Measurements from ENCODE around the gene RS1.

RS1 gene

DNA sequence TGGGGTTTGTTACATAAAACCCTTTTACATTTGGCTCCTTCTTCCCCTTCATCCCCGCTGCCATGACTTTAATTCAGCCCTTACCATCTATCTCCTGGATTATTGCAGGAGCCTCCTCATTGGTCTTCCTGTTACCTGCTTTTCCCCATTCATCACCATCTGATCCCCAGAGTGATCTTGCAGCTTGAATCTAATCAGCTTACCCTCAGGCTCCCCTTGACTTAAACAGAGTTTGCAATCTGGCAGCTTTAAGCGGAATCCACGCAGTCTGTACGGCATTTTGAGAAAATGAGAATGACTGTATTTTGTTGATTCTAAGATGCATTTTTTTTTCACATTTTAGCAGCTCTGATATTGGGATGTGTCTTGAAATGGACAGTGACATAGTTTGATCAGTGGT lies 20.6 kb upstream of the RS1 start:
- H3K4me1 ChIP-seq (ENCODE audit: control insufficient read depth in 1 of 2, insufficient read depth in 2 of 2, low read length in 2 of 2) = no peaks in the 10 kb centered on the region

GRCh38 chrX:18691431-18691830 lies 19.5 kb upstream of the RS1 start:
- Histone ChIP-seq H3K36me3 (ENCODE audit: control insufficient read depth in 1 of 2, insufficient read depth in 2 of 2, low read length in 2 of 2) (no peaks in the 10 kb centered on the region), H3K9me3 (ENCODE audit: control insufficient read depth in 1 of 2, low read length in 2 of 2) (no peaks in the 10 kb centered on the region), H3K27ac (ENCODE audit: low read depth, low read length) (no peak overlapping the region), H3K4me3 (ENCODE audit: low read depth in 1 of 2, low read length in 2 of 2) (no peak overlapping the region), H3K27me3 (ENCODE audit: control insufficient read depth in 1 of 2, insufficient read depth in 2 of 2, low read length in 2 of 2) (no peaks in the 10 kb centered on the region), H3K9ac (ENCODE audit: low read depth in 1 of 2, low read length in 2 of 2) (no peak overlapping the region), H3K4me1 (ENCODE audit: control insufficient read depth in 1 of 2, insufficient read depth in 2 of 2, low read length in 2 of 2) (no peaks in the 10 kb centered on the region)

More for the DNA sequence above, 20.6 kb upstream of the RS1 start:
- no peak overlapping the region for H3K27ac ChIP-seq (ENCODE audit: low read depth, low read length)
- no peak overlapping the region for H3K4me3 ChIP-seq (ENCODE audit: low read depth in 1 of 2, low read length in 2 of 2)
- H3K27me3 ChIP-seq (ENCODE audit: control insufficient read depth in 1 of 2, insufficient read depth in 2 of 2, low read length in 2 of 2) = no peaks in the 10 kb centered on the region
- H3K36me3 ChIP-seq (ENCODE audit: control insufficient read depth in 1 of 2, insufficient read depth in 2 of 2, low read length in 2 of 2) = no peaks in the 10 kb centered on the region
- H3K9ac ChIP-seq (ENCODE audit: low read depth in 1 of 2, low read length in 2 of 2) = no peak overlapping the region
- H3K9me3 ChIP-seq (ENCODE audit: control insufficient read depth in 1 of 2, low read length in 2 of 2) = no peaks in the 10 kb centered on the region

GRCh38 chrX:18687856-18688495 lies 16.1 kb upstream of the RS1 start:
- no peak overlapping the region for H3K27ac ChIP-seq (ENCODE audit: low read depth, low read length)

DNA sequence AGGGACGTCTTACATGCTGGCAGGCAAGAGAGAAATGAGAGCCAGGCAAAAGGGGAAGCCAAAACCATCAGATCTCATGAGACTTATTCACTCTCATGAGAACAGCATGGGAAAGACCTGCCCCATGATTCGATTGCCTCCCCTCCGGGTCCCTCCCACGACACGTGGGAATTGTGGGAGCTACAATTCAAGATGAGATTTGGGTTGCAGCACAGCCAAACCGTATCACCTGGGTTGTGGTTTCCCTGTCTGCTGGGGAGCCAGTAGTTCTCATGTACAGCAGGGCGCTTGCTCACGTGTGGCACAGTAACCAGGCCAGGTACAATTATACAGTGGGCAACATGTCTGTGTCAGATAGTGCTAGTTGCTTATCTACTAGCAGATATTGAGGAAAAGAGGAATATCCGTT lies 11.1 kb upstream of the RS1 start:
- Histone ChIP-seq H3K27ac (ENCODE audit: low read depth, low read length) (no peak overlapping the region), H3K9me3 (ENCODE audit: control insufficient read depth in 1 of 2, low read length in 2 of 2) (no peaks in the 10 kb centered on the region), H3K9ac (ENCODE audit: low read depth in 1 of 2, low read length in 2 of 2) (no peak overlapping the region), H3K4me1 (ENCODE audit: control insufficient read depth in 1 of 2, insufficient read depth in 2 of 2, low read length in 2 of 2) (no peaks in the 10 kb centered on the region), H3K27me3 (ENCODE audit: control insufficient read depth in 1 of 2, insufficient read depth in 2 of 2, low read length in 2 of 2) (no peaks in the 10 kb centered on the region), H3K4me3 (ENCODE audit: low read depth in 1 of 2, low read length in 2 of 2) (no peak overlapping the region), H3K36me3 (ENCODE audit: control insufficient read depth in 1 of 2, insufficient read depth in 2 of 2, low read length in 2 of 2) (no peaks in the 10 kb centered on the region)

More at GRCh38 chrX:18687856-18688495, 16.1 kb upstream of the RS1 start:
- Histone ChIP-seq H3K9ac (ENCODE audit: low read depth in 1 of 2, low read length in 2 of 2) (no peak overlapping the region), H3K4me1 (ENCODE audit: control insufficient read depth in 1 of 2, insufficient read depth in 2 of 2, low read length in 2 of 2) (no peaks in the 10 kb centered on the region), H3K9me3 (ENCODE audit: control insufficient read depth in 1 of 2, low read length in 2 of 2) (no peaks in the 10 kb centered on the region), H3K36me3 (ENCODE audit: control insufficient read depth in 1 of 2, insufficient read depth in 2 of 2, low read length in 2 of 2) (no peaks in the 10 kb centered on the region), H3K27me3 (ENCODE audit: control insufficient read depth in 1 of 2, insufficient read depth in 2 of 2, low read length in 2 of 2) (no peaks in the 10 kb centered on the region), H3K4me3 (ENCODE audit: low read depth in 1 of 2, low read length in 2 of 2) (no peak overlapping the region)

DNA sequence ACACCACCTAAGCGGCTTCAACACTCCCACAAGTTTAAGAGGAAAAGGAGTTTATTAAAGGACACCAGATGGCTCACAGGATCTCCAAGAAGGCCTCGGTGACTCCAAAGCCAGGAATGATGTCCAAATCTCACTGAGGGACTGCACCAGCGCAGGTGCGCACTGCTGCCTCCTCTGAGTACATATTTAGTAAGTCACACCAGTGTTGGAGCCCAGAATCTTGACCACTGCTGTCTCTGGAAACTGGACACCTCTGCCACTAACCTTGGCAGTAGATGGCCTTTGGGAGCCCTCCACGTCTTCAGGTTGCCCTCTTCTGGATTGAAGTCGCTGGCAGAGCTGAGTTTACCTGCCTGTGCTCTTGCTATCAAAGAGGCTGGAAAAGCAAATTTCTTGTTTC lies 10.1 kb upstream of the RS1 start:
- Histone ChIP-seq H3K27ac (ENCODE audit: low read depth, low read length) (no peak overlapping the region), H3K36me3 (ENCODE audit: control insufficient read depth in 1 of 2, insufficient read depth in 2 of 2, low read length in 2 of 2) (no peaks in the 10 kb centered on the region), H3K4me1 (ENCODE audit: control insufficient read depth in 1 of 2, insufficient read depth in 2 of 2, low read length in 2 of 2) (no peaks in the 10 kb centered on the region), H3K9ac (ENCODE audit: low read depth in 1 of 2, low read length in 2 of 2) (no peak overlapping the region), H3K4me3 (ENCODE audit: low read depth in 1 of 2, low read length in 2 of 2) (no peak overlapping the region), H3K9me3 (ENCODE audit: control insufficient read depth in 1 of 2, low read length in 2 of 2) (no peaks in the 10 kb centered on the region), H3K27me3 (ENCODE audit: control insufficient read depth in 1 of 2, insufficient read depth in 2 of 2, low read length in 2 of 2) (no peaks in the 10 kb centered on the region)

GRCh38 chrX:18677161-18677869 lies 5.4 kb upstream of the RS1 start:
- Histone ChIP-seq H3K9ac (ENCODE audit: low read depth in 1 of 2, low read length in 2 of 2) (no peak overlapping the region), H3K4me1 (ENCODE audit: control insufficient read depth in 1 of 2, insufficient read depth in 2 of 2, low read length in 2 of 2) (no peaks in the 10 kb centered on the region), H3K27ac (ENCODE audit: low read depth, low read length) (no peak overlapping the region), H3K9me3 (ENCODE audit: control insufficient read depth in 1 of 2, low read length in 2 of 2) (no peaks in the 10 kb centered on the region), H3K4me3 (ENCODE audit: low read depth in 1 of 2, low read length in 2 of 2) (no peak overlapping the region), H3K36me3 (ENCODE audit: control insufficient read depth in 1 of 2, insufficient read depth in 2 of 2, low read length in 2 of 2) (no peaks in the 10 kb centered on the region), H3K27me3 (ENCODE audit: control insufficient read depth in 1 of 2, insufficient read depth in 2 of 2, low read length in 2 of 2) (no peaks in the 10 kb centered on the region)

GRCh38 chrX:18676470-18676869 lies 4.6 kb upstream of the RS1 start:
- Histone ChIP-seq H3K27ac (ENCODE audit: low read depth, low read length) (no peak overlapping the region), H3K36me3 (ENCODE audit: control insufficient read depth in 1 of 2, insufficient read depth in 2 of 2, low read length in 2 of 2) (no peaks in the 10 kb centered on the region), H3K9me3 (ENCODE audit: control insufficient read depth in 1 of 2, low read length in 2 of 2) (no peaks in the 10 kb centered on the region), H3K27me3 (ENCODE audit: control insufficient read depth in 1 of 2, insufficient read depth in 2 of 2, low read length in 2 of 2) (no peaks in the 10 kb centered on the region), H3K9ac (ENCODE audit: low read depth in 1 of 2, low read length in 2 of 2) (no peak overlapping the region), H3K4me3 (ENCODE audit: low read depth in 1 of 2, low read length in 2 of 2) (no peak overlapping the region), H3K4me1 (ENCODE audit: control insufficient read depth in 1 of 2, insufficient read depth in 2 of 2, low read length in 2 of 2) (no peaks in the 10 kb centered on the region)

GRCh38 chrX:18676050-18676449 lies 4.1 kb upstream of the RS1 start:
- Histone ChIP-seq H3K27ac (ENCODE audit: low read depth, low read length) (no peak overlapping the region), H3K4me3 (ENCODE audit: low read depth in 1 of 2, low read length in 2 of 2) (no peak overlapping the region), H3K4me1 (ENCODE audit: control insufficient read depth in 1 of 2, insufficient read depth in 2 of 2, low read length in 2 of 2) (no peaks in the 10 kb centered on the region), H3K27me3 (ENCODE audit: control insufficient read depth in 1 of 2, insufficient read depth in 2 of 2, low read length in 2 of 2) (no peaks in the 10 kb centered on the region), H3K9ac (ENCODE audit: low read depth in 1 of 2, low read length in 2 of 2) (no peak overlapping the region), H3K9me3 (ENCODE audit: control insufficient read depth in 1 of 2, low read length in 2 of 2) (no peaks in the 10 kb centered on the region), H3K36me3 (ENCODE audit: control insufficient read depth in 1 of 2, insufficient read depth in 2 of 2, low read length in 2 of 2) (no peaks in the 10 kb centered on the region)

DNA sequence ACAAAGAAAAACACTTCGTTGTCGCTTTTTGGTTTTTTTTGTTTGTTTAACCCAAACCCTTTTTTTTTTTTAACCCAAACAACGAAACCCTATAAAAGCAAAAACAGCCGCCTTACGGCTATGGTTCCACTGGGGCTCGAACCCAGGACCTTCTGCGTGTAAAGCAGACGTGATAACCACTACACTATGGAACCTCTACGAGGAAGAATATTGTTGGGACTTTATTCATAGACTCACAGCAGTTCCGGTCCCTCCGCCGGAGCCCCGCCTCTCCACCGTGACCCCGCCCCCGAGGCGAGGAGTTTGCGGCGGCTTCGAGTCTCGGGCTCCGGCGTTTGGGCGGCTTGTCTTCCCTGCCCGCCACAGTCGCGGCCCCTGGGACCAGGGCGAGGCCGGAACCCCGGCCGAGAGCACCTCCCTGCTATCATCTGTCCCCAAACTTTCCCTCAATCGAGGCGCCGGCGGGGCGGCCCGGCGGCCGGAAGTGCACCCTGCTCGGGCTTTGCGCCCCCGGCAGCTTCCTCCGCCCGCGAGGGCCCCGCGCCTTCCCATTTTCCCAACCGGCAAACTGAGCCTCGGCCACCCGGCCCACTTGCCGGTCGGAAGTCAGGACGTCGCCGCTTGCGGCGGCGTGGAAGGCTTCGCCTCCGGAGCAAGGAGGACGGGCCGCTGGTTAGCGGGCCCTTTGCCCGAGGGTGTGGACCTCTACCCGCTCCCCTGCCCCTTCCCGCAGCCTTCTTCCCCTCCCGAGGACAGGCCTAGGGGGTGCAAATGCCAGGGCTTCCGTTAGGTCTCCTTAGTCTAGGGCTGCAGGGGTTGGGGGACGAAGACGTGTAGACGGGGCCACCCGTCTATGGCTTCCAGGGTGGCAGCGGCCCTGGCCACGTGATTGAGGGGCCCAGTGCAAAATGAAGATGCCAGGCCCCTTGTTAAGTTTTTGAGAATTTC lies 3.2 kb upstream of the RS1 start:
- Histone ChIP-seq H3K9ac (ENCODE audit: low read depth in 1 of 2, low read length in 2 of 2) (peak overlapping the region; percentile 60 to 65), H3K36me3 (ENCODE audit: control insufficient read depth in 1 of 2, insufficient read depth in 2 of 2, low read length in 2 of 2) (no peaks in the 10 kb centered on the region), H3K27ac (ENCODE audit: low read depth, low read length) (peak overlapping the region; percentile 73), H3K4me1 (ENCODE audit: control insufficient read depth in 1 of 2, insufficient read depth in 2 of 2, low read length in 2 of 2) (no peaks in the 10 kb centered on the region), H3K9me3 (ENCODE audit: control insufficient read depth in 1 of 2, low read length in 2 of 2) (no peaks in the 10 kb centered on the region), H3K4me3 (ENCODE audit: low read depth in 1 of 2, low read length in 2 of 2) (peak overlapping the region; percentile 67 to 71), H3K27me3 (ENCODE audit: control insufficient read depth in 1 of 2, insufficient read depth in 2 of 2, low read length in 2 of 2) (no peaks in the 10 kb centered on the region)

- H3K4me3 ChIP-seq (ENCODE audit: low read depth in 1 of 2, low read length in 2 of 2) = peak overlapping the region; percentile 67 to 71
- no peaks in the 10 kb centered on the region for H3K36me3 ChIP-seq (ENCODE audit: control insufficient read depth in 1 of 2, insufficient read depth in 2 of 2, low read length in 2 of 2)
- peak overlapping the region; percentile 32 for H3K27ac ChIP-seq (ENCODE audit: low read depth, low read length)
- no peaks in the 10 kb centered on the region for H3K4me1 ChIP-seq (ENCODE audit: control insufficient read depth in 1 of 2, insufficient read depth in 2 of 2, low read length in 2 of 2)
- H3K9ac ChIP-seq (ENCODE audit: low read depth in 1 of 2, low read length in 2 of 2) = peak overlapping the region; percentile 54 to 65
- H3K9me3 ChIP-seq (ENCODE audit: control insufficient read depth in 1 of 2, low read length in 2 of 2) = no peaks in the 10 kb centered on the region
- H3K27me3 ChIP-seq (ENCODE audit: control insufficient read depth in 1 of 2, insufficient read depth in 2 of 2, low read length in 2 of 2) = no peaks in the 10 kb centered on the region
Observed at GRCh38 chrX:18674417-18674787, 2.5 kb upstream of the RS1 start.

Measured in duodenal mucosa (tissue), 2 donors.